GM21576 (cell line): ENCODE results near the gene IL24.
"Not testable (repeated sequence)": the region's sequence is repeated elsewhere in the genome, so short reads cannot be mapped to it uniquely, and the experiment has no call there.

Source experiments
- ATAC-seq: cut with Tn5 transposase; IDR thresholded peaks from one replicate; pipeline ENCODE4 v1.9.1; 2021; ENCODE audit warnings: mild to moderate bottlenecking, moderate library complexity; ENCODE audit not compliant: unreplicated experiment

The IL24 gene

GRCh38 chr1:206923961-206924557 lies 26.8 kb downstream of the IL24 start:
- ATAC-seq, result not testable (repeated sequence)

GRCh38 chr1:206924592-206925105 lies 27.4 kb downstream of the IL24 start:
- ATAC-seq, result peak; percentile 17

GRCh38 chr1:206925106-206925736 lies 28.0 kb downstream of the IL24 start:
- ATAC-seq, result peak; percentile 47

- ATAC-seq, result no peak
These were observed 29.0 kb downstream of the IL24 start for GRCh38 chr1:206926286-206926685.

- ATAC-seq, result no peak
These were observed 32.3 kb downstream of the IL24 start for GRCh38 chr1:206929524-206929923.

GRCh38 chr1:206930210-206930798 lies 33.1 kb downstream of the IL24 start:
- peak; percentile 74 for ATAC-seq

GRCh38 chr1:206931709-206932108 lies 34.5 kb downstream of the IL24 start:
- no peak for ATAC-seq

GRCh38 chr1:206932177-206932576 lies 34.9 kb downstream of the IL24 start:
- no peak for ATAC-seq

- no peak for ATAC-seq
These were observed 36.2 kb downstream of the IL24 start for GRCh38 chr1:206933333-206933945.

GRCh38 chr1:206935491-206936067 lies 38.3 kb downstream of the IL24 start:
- no peak for ATAC-seq

- no peak for ATAC-seq
These were observed 40.2 kb downstream of the IL24 start for GRCh38 chr1:206937425-206937824.

GRCh38 chr1:206939131-206939530 lies 41.9 kb downstream of the IL24 start:
- ATAC-seq, result no peak

- ATAC-seq, result no peak
These were observed 42.8 kb downstream of the IL24 start for GRCh38 chr1:206939841-206940587.

GRCh38 chr1:206940588-206940936 lies 43.3 kb downstream of the IL24 start:
- no peak for ATAC-seq

- no peak for ATAC-seq
These were observed 44.6 kb downstream of the IL24 start for GRCh38 chr1:206941766-206942418.

GRCh38 chr1:206944703-206945102 lies 47.5 kb downstream of the IL24 start:
- ATAC-seq, result no peak

- ATAC-seq, result no peak
These were observed 48.5 kb downstream of the IL24 start for GRCh38 chr1:206945779-206946178.

GRCh38 chr1:206946261-206946660 lies 49.0 kb downstream of the IL24 start, which contains the start of gene PIGR:
TSS of gene PIGR (minus strand) at chr1:206946466. CDS start at chr1:206940531, 5,935 bp downstream.
- no peak for ATAC-seq

- no peak for ATAC-seq
These were observed 50.0 kb downstream of the IL24 start for GRCh38 chr1:206947255-206947654.

GRCh38 chr1:206949208-206949607 lies 52.0 kb downstream of the IL24 start:
- no peak for ATAC-seq
